ENCODE results near the gene HK1.

Gene HK1

GRCh38 chr10:69362471-69362954 is 84.2 kb downstream of the HK1 start:
- Histone ChIP-seq H3K79me2 (ENCODE audit: low read length) (no peaks in the 10 kb centered on the region), H3K4me2 (ENCODE audit: low read length) (no peak overlapping the region), H3K4me3 (ENCODE audit: low read length) (no peak overlapping the region), H3K27me3 (ENCODE audit: low read depth, low read length) (no peaks in the 10 kb centered on the region), H4K20me1 (ENCODE audit: insufficient read depth, low read length) (no peaks in the 10 kb centered on the region), H3K4me1 (ENCODE audit: low read length) (no peaks in the 10 kb centered on the region), H2AFZ (ENCODE audit: low read depth, low read length) (no peak overlapping the region), H3K27ac (ENCODE audit: low read length) (no peak overlapping the region), H3K9ac (ENCODE audit: low read length) (no peak overlapping the region), H3K36me3 (replicated peaks; ENCODE audit: low read depth, low read length) (no peaks in the 10 kb centered on the region), H3K9me3 (ENCODE audit: insufficient read depth, low read length) (no peaks in the 10 kb centered on the region)
- no peak for TF ChIP-seq CTCF (IDR thresholded peaks at IDR 0.05; ENCODE audit: low read depth, low read length)
- TF ChIP-seq EZH2phosphoT487 (IDR thresholded peaks at IDR 0.05; ENCODE audit: low read depth), result no peak

GRCh38 chr10:69363666-69364065 is 85.4 kb downstream of the HK1 start:
- no peaks in the 10 kb centered on the region for H3K4me1 ChIP-seq (ENCODE audit: low read length)
- H2AFZ ChIP-seq (ENCODE audit: low read depth, low read length), result no peak overlapping the region
- no peaks in the 10 kb centered on the region for H3K27me3 ChIP-seq (ENCODE audit: low read depth, low read length)
- H3K4me3 ChIP-seq (ENCODE audit: low read length), result no peak overlapping the region
- no peaks in the 10 kb centered on the region for H4K20me1 ChIP-seq (ENCODE audit: insufficient read depth, low read length)
- no peak overlapping the region for H3K27ac ChIP-seq (ENCODE audit: low read length)
- H3K9ac ChIP-seq (ENCODE audit: low read length), result no peak overlapping the region
- no peaks in the 10 kb centered on the region for H3K36me3 ChIP-seq (replicated peaks; ENCODE audit: low read depth, low read length)
- H3K9me3 ChIP-seq (ENCODE audit: insufficient read depth, low read length), result no peaks in the 10 kb centered on the region
- TF ChIP-seq CTCF (IDR thresholded peaks at IDR 0.05; ENCODE audit: low read depth, low read length) (no peak), EZH2phosphoT487 (IDR thresholded peaks at IDR 0.05; ENCODE audit: low read depth) (no peak)
- H3K4me2 ChIP-seq (ENCODE audit: low read length), result no peak overlapping the region
- no peaks in the 10 kb centered on the region for H3K79me2 ChIP-seq (ENCODE audit: low read length)

GRCh38 chr10:69364232-69364940 is 86.1 kb downstream of the HK1 start:
- Histone ChIP-seq H3K36me3 (replicated peaks; ENCODE audit: low read depth, low read length) (no peaks in the 10 kb centered on the region), H3K27ac (ENCODE audit: low read length) (no peak overlapping the region), H2AFZ (ENCODE audit: low read depth, low read length) (no peak overlapping the region), H3K9me3 (ENCODE audit: insufficient read depth, low read length) (no peaks in the 10 kb centered on the region), H3K79me2 (ENCODE audit: low read length) (no peaks in the 10 kb centered on the region), H3K4me2 (ENCODE audit: low read length) (no peak overlapping the region), H3K9ac (ENCODE audit: low read length) (no peak overlapping the region), H4K20me1 (ENCODE audit: insufficient read depth, low read length) (no peaks in the 10 kb centered on the region), H3K4me3 (ENCODE audit: low read length) (no peak overlapping the region), H3K27me3 (ENCODE audit: low read depth, low read length) (no peaks in the 10 kb centered on the region), H3K4me1 (ENCODE audit: low read length) (no peaks in the 10 kb centered on the region)
- no peak for TF ChIP-seq CTCF (IDR thresholded peaks at IDR 0.05; ENCODE audit: low read depth, low read length)

GRCh38 chr10:69366738-69367137 is 88.4 kb downstream of the HK1 start:
- Histone ChIP-seq H3K9ac (ENCODE audit: low read length) (no peak overlapping the region), H2AFZ (ENCODE audit: low read depth, low read length) (no peak overlapping the region), H3K4me2 (ENCODE audit: low read length) (no peak overlapping the region), H3K79me2 (ENCODE audit: low read length) (no peaks in the 10 kb centered on the region), H3K36me3 (replicated peaks; ENCODE audit: low read depth, low read length) (no peaks in the 10 kb centered on the region), H3K27ac (ENCODE audit: low read length) (no peak overlapping the region), H4K20me1 (ENCODE audit: insufficient read depth, low read length) (no peaks in the 10 kb centered on the region), H3K27me3 (ENCODE audit: low read depth, low read length) (no peaks in the 10 kb centered on the region), H3K4me1 (ENCODE audit: low read length) (no peaks in the 10 kb centered on the region), H3K9me3 (ENCODE audit: insufficient read depth, low read length) (no peaks in the 10 kb centered on the region), H3K4me3 (ENCODE audit: low read length) (no peak overlapping the region)
- TF ChIP-seq EZH2phosphoT487 (IDR thresholded peaks at IDR 0.05; ENCODE audit: low read depth) (no peak), CTCF (IDR thresholded peaks at IDR 0.05; ENCODE audit: low read depth, low read length) (no peak)
